Hindlimb muscle (tissue), 1 donor: ENCODE measurements around the gene POLK. TPM values are rescaled to one million over a fixed set of nuclear protein-coding genes. Genes with fewer than 3 reads are reported as not detected.
A peak's percentile ranks its signal among the peaks of the same experiment; 100 is the strongest.
"Not testable (repeated sequence)": the region's sequence is repeated elsewhere in the genome, so short reads cannot be mapped to it uniquely, and the experiment has no call there.

Experiments
- DNase-seq: peaks from one replicate; pipeline ENCODE4 v3.0.0-alpha.2; 2013
- polyA plus RNA-seq: library from polyadenylated mRNA; unstranded; fragments of 120-200 nt; gene quantifications from one replicate; pipeline ENCODE4 v1.2.1, GENCODE V29; 2013; ENCODE audit not compliant: insufficient read length

POLK gene
- polyA plus RNA-seq, 1 donor, result 19.0 TPM

GRCh38 chr5:75510836-75511434, 756 bp upstream of the POLK start:
- DNase-seq, result peak; percentile 38

GRCh38 chr5:75512383-75513074, 838 bp downstream of the POLK start:
- no peak for DNase-seq

GRCh38 chr5:75513841-75514240, 2.1 kb downstream of the POLK start:
- DNase-seq, result no peak

DNA sequence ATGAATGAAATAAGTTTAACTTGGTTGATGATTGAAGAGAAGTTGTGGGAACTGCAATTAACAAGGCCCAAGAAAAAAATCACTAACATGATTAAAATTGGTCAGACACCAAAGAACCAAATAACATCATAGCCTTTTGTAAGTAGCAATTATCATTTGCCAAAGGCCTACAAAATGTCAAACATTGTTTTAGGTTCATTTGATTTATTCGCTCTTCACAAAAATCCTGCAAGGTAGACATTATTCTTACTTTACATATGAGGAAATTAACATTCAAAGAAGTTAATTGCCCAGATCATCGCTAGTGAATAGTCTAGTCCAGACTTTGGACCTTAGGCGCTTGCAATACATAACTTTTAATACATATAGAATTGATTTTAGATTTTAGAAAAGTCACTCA, 2.6 kb downstream of the POLK start:
- DNase-seq, result no peak

GRCh38 chr5:75519761-75520160, 8.1 kb downstream of the POLK start:
- DNase-seq, result no peak

DNA sequence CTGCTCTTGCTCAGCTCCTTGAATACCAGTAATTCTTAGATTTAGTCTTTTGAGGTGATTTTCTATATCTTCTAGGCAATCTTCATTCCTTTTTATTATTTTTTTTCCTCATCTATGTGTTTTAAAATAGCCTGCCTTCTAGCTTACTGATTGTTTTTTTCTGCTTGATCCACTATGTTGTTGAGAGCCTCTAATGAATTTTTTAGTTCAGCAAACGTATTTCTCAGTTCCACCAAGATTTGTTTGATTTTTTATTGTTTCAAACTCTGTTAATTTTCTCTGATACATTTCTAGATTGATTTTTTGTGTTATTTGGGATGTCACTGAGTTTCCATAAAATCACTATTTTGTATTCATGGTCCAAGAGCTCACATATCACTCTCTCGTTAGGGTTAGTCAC, 9.5 kb downstream of the POLK start:
- DNase-seq, result no peak

DNA sequence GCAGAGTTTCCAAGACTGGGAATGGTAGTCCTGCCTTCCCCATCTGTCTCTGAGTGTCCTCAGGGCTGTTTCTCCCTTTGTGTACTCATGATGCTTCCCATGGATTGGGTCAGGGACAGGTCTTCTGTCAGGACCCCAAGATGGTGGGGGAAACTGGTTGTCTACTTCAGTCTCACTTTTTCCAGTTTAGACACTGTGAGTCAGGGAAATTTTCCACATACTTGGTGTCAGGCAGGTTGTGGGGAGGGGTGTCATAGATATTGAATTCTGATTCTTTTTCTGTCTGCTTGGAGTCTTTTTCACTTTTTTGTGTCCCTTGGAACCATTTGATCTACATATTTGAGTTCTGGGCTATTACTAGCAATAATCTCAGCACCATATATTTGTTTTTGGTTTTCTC, 10.3 kb downstream of the POLK start:
- no peak for DNase-seq

DNA sequence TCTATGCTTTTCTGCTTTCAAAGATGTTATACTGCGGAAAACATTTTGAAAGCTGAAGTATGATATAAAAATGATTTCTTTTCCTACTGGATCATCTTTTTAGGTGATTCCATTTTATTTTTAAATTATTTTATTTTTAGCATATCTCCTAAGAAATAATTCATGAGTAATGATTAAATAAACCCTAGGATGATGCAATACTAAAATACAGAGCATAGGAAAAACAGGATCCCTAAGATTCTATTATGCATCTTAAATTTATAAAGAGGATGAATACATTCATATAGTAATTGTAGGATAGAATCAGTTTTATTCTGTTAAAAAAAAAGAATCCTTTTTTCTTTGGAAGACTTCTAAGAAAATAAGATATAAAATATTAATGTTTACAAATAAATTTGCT, 10.9 kb downstream of the POLK start:
- DNase-seq, result no peak

DNA sequence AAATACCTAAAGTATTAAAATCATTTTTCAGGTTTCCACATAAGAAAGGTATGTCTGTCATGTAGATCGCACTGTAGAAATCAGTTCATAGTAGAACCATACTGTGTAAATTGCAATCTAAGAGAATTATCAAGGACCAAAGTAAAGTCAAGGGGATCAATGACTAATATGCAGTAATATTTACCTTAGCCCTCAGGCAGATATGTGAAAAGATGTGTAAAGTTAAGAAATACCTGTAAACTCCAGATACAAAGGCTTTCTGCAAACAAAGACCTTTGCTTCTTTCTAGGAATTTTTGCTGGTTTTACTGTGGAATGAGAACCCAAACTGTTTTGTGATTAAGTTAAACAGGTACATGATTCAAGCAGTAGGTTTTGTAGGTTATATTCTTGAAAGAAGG, 11.6 kb downstream of the POLK start:
- no peak for DNase-seq

- no peak for DNase-seq
Measured at GRCh38 chr5:75524071-75524470, 12.4 kb downstream of the POLK start.

GRCh38 chr5:75524591-75524990, 12.9 kb downstream of the POLK start:
- DNase-seq, result no peak

DNA sequence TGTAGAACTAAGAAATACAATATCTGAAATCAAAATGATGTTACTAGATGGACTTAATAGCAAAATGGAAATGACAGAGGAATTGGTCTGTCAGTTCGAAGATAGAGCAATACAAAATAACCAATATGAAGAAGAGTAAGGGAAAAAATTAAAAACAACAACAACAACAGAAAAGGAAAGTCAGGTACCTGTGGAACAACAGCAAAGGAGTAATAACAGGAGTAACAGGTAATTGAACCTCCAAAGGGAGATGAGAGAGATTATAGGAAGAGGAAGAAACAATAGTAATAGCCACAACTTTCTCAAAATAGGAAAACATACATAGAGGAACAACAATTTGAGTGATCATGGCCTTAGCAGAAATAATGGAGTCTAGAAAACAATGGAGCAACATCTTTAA, 13.7 kb downstream of the POLK start:
- no peak for DNase-seq

GRCh38 chr5:75526070-75526469, 14.4 kb downstream of the POLK start:
- DNase-seq, result no peak

- no peak for DNase-seq
Measured at GRCh38 chr5:75529185-75529584, 17.5 kb downstream of the POLK start.

DNA sequence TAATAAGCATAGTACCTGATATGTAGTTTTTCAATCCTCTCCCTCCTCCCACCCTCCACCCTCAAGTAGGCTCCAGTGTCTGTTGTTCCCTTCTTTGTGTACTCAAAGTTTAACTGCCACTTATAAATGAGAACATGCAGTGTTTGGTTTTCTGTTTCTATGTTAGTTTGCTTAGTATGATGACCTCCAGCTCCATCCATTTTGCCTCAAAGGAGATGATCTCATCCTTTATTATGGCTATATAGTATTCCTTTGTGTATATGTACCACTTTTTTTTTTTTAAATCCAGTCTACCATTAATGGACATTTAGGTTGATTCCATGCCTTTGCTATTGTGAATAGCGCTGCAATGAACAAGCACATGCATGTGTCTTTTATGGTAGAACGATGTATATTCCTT, 20.5 kb downstream of the POLK start:
- no peak for DNase-seq

GRCh38 chr5:75533716-75534115, 22.0 kb downstream of the POLK start:
- not testable (repeated sequence) for DNase-seq

DNA sequence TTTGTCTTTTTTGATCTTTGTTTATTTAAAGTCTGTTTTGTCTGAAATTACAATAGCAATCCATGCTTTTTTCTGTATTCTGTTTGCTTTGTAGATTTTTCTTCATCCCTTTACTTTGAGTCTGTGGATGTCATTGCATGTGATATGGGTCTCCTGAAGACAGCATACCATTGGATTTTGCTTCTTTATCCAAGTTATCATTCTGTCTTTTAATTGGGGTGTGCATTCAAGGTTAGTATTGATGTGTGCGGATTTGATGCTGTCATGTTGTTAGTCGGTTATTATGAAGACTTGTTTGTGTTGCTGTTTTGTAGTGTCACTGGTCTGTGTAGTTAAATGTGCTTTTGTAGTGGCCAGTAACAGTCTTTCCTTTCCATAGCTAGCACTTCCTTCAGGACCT, 23.0 kb downstream of the POLK start:
- DNase-seq, result no peak

- no peak for DNase-seq
Measured at GRCh38 chr5:75536147-75536546, 24.5 kb downstream of the POLK start.

DNA sequence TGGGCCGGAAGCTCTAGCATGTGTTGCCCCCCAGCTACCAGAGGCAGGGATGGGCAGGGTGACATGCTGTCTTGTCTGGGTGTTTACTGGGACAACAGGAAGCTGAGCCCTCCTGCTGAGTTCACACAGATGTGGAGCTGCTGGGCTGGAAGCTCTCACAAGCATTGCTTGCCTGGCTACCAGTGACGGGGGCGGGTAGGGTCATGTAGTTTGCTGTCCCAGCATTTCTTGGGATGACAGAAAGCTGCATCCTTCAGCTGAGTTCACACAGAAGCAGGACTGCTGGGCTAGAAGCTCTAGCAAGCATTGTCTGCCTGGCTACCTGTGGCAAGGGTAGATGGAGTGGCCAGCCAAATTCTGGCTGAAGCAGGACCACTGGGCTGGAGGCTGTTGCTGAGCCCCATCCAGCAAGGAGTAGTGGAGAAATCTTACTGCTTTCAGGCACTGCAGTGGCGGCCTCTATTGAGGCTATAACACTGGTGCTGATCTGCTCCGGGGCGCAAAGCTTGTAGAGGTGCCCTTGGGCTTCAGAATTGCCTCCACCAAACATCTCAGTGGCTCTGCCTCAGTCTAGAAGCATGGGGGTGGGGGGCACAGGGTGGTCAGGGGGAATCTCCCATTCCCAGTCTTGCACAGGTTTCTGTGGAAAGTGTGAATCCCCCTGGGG, 25.1 kb downstream of the POLK start:
- no peak for DNase-seq

DNA sequence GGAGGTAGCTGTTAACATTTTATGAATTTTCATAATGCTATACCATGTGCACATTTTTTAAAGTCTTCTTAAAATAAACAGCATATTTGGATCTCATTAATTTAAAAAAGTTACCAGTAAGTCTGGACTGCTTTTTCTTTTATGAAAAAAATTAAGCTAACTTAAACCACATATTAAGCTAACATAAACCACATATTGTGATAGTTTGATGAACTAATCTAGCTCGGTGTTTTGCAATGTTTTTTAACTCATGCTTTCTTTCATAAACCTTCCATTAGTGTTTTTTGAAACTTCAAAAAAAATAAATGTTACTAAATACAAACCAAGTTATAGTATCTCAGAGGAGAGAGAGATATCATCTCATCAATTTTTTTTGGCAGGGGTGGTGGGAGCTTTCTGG, 26.5 kb downstream of the POLK start:
- DNase-seq, result no peak

- DNase-seq, result no peak
Measured at GRCh38 chr5:75545131-75545530, 33.4 kb downstream of the POLK start.

- DNase-seq, result no peak
Measured at GRCh38 chr5:75546830-75547229, 35.1 kb downstream of the POLK start.

GRCh38 chr5:75547812-75548211, 36.1 kb downstream of the POLK start:
- no peak for DNase-seq

DNA sequence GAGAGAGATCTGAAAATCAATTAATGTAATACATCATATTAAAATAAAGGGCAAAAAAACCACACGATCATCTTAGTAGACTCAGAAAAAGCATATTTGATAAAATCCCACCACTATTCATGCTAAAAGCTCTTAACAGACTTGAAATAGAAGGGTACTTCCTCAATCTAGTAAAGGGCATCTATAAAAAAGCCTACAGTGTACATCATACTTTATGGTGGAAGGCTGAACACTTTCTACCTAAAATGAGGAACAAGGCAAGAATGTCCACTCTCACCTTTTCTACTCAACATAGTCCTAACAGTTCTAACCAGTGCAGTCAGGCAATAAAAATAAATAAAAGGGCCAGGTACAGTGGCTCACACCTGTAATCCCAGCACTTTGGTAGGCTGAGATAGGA, 38.9 kb downstream of the POLK start:
- no peak for DNase-seq
